ENCODE data around the gene ALDOB. TPM values are rescaled to one million over a fixed set of nuclear protein-coding genes. Genes with fewer than 3 reads are reported as not detected.

Gene ALDOB
- total RNA-seq, 2 donors from 2014 or later, result 23.4 to 86.6 TPM

DNA sequence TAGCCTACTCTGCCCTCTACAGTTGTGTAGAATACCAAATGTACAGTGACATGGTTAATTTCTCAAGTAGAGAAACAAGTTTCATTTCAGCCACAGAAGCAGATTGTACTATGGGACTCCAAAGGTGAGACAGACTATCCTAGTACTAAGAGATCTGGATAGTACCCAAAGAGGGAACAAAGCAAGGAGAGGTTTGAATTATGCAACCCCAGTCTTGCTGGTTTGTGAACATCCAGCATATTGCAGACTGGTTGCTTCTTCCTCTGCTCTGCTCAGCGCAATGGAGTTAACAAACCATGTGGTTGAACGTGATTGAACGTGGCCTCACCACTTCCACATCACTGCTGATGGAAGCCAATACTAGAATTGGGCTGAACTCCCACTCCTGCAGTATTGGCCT, 43.3 kb upstream of the ALDOB start:
- intact Hi-C loops (cut with DNase I), result no loop called here
- DNase-seq (no peak), ATAC-seq (peak; percentile 32)
- Histone ChIP-seq H3K36me3 (replicated peaks in 1 of 2; ENCODE audit: insufficient read depth in 1 of 2, low read depth in 2 of 2) (peaks cover 0 to 8% of the 10 kb centered on the region in 2 donors), H3K9me3 (no peaks in the 10 kb centered on the region), H3K4me3 (no peak overlapping the region), H3K27me3 (no peaks in the 10 kb centered on the region), H3K27ac (peak overlapping the region in 3 of 4 donors; percentile 5 to 25 (median 12)), H3K4me1 (peaks cover 39% of the 10 kb centered on the region)
- 44 to 59% methylated on average over 3 of the region's 3 CpGs for WGBS, 2 donors
- no peak for TF ChIP-seq POLR2A (IDR thresholded peaks at IDR 0.05)
- TF ChIP-seq, protein P1, sequence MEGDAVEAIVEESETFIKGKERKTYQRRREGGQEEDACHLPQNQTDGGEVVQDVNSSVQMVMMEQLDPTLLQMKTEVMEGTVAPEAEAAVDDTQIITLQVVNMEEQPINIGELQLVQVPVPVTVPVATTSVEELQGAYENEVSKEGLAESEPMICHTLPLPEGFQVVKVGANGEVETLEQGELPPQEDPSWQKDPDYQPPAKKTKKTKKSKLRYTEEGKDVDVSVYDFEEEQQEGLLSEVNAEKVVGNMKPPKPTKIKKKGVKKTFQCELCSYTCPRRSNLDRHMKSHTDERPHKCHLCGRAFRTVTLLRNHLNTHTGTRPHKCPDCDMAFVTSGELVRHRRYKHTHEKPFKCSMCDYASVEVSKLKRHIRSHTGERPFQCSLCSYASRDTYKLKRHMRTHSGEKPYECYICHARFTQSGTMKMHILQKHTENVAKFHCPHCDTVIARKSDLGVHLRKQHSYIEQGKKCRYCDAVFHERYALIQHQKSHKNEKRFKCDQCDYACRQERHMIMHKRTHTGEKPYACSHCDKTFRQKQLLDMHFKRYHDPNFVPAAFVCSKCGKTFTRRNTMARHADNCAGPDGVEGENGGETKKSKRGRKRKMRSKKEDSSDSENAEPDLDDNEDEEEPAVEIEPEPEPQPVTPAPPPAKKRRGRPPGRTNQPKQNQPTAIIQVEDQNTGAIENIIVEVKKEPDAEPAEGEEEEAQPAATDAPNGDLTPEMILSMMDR (IDR thresholded peaks at IDR 0.05), result no peak

GRCh38 chr9:101478444-101478843, 42.9 kb upstream of the ALDOB start:
- TF ChIP-seq, protein P1 (IDR thresholded peaks at IDR 0.05), result peak in 1 of 7 experiments; percentile 11
- no peak for TF ChIP-seq POLR2A (IDR thresholded peaks at IDR 0.05)
- intact Hi-C loops (cut with DNase I), result no loop called here
- no peaks in the 10 kb centered on the region for H3K9me3 ChIP-seq
- H3K27me3 ChIP-seq, result no peaks in the 10 kb centered on the region
- H3K27ac ChIP-seq, result peak overlapping the region in 2 of 4 donors; percentile 5 to 25
- no peak for ATAC-seq
- 73 to 75% methylated on average over 4 of the region's 4 CpGs for WGBS, 2 donors
- H3K36me3 ChIP-seq (replicated peaks in 1 of 2; ENCODE audit: insufficient read depth in 1 of 2, low read depth in 2 of 2), result peaks cover 0 to 8% of the 10 kb centered on the region in 2 donors
- H3K4me1 ChIP-seq, result peaks cover 39% of the 10 kb centered on the region
- H3K4me3 ChIP-seq, result no peak overlapping the region
- no peak for DNase-seq

DNA sequence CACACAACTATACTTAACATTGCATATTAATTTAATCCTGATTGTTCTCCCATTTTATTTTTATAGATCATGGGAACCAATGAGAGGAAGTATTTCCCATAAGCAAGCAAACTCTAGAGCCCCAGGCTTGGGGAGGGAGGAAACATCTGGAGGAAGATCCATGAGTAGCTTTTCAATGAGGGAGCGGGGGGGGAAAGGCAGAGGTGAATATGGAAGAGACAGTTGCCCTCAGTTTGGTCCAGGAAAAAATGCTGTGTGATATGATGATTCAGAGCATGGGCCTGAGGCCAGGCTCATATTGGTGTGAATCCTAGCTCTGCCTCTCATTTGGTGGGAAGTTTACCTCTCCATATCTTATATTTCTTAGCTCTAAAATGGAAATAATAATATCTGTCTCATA, 42.2 kb upstream of the ALDOB start:
- TF ChIP-seq POLR2A (IDR thresholded peaks at IDR 0.05), result no peak
- TF ChIP-seq, protein P1 (IDR thresholded peaks at IDR 0.05), result no peak
- DNase-seq (no peak), ATAC-seq (no peak)
- no peak overlapping the region for H3K4me3 ChIP-seq
- peaks cover 0 to 8% of the 10 kb centered on the region in 2 donors for H3K36me3 ChIP-seq (replicated peaks in 1 of 2; ENCODE audit: insufficient read depth in 1 of 2, low read depth in 2 of 2)
- H3K27me3 ChIP-seq, result no peaks in the 10 kb centered on the region
- H3K27ac ChIP-seq, result no peak overlapping the region
- no peaks in the 10 kb centered on the region for H3K9me3 ChIP-seq
- 81 to 100% methylated on average over 1 of the region's 1 CpG for WGBS, 2 donors
- intact Hi-C loops (cut with DNase I), result no loop called here
- peaks cover 39% of the 10 kb centered on the region for H3K4me1 ChIP-seq

GRCh38 chr9:101477214-101477613, 41.6 kb upstream of the ALDOB start:
- 71 to 86% methylated on average over 4 of the region's 4 CpGs for WGBS, 2 donors
- H3K4me3 ChIP-seq, result no peak overlapping the region
- intact Hi-C loops (cut with DNase I), result no loop called here

More at GRCh38 chr9:101477214-101477613, 41.6 kb upstream of the ALDOB start:
- H3K27ac ChIP-seq, result no peak overlapping the region
- peaks cover 39% of the 10 kb centered on the region for H3K4me1 ChIP-seq
- no peak for ATAC-seq
- DNase-seq, result no peak
- no peaks in the 10 kb centered on the region for H3K9me3 ChIP-seq
- H3K36me3 ChIP-seq (replicated peaks in 1 of 2; ENCODE audit: insufficient read depth in 1 of 2, low read depth in 2 of 2), result peaks cover 0 to 8% of the 10 kb centered on the region in 2 donors
- TF ChIP-seq, protein P1 (IDR thresholded peaks at IDR 0.05), result no peak
- TF ChIP-seq POLR2A (IDR thresholded peaks at IDR 0.05), result no peak
- H3K27me3 ChIP-seq, result no peaks in the 10 kb centered on the region
